Measurements from ENCODE around the gene CAMK2G. TPM values are rescaled to one million over a fixed set of nuclear protein-coding genes. Genes with fewer than 3 reads are reported as not detected.

The CAMK2G gene
- total RNA-seq, 1 donor from 2014 or later, result 25.9 TPM

- Mint-ChIP-seq H3K9me3 (ENCODE audit: unreplicated experiment) (peaks cover 10% of the 10 kb centered on the region), H3K36me3 (ENCODE audit: unreplicated experiment) (peaks cover 5% of the 10 kb centered on the region), H3K4me3 (ENCODE audit: unreplicated experiment) (no peak overlapping the region), H3K27ac (ENCODE audit: unreplicated experiment) (no peak overlapping the region), H3K4me1 (ENCODE audit: low read depth, unreplicated experiment) (peaks cover 1% of the 10 kb centered on the region), H3K27me3 (ENCODE audit: unreplicated experiment) (peaks cover 4% of the 10 kb centered on the region)
- TF ChIP-seq CTCF (IDR thresholded peaks at IDR 0.05; ENCODE audit: partially characterized antibody, unreplicated experiment), result no peak
- no peak for DNase-seq
These were observed 65.1 kb downstream of the CAMK2G start for GRCh38 chr10:73809061-73809818.

GRCh38 chr10:73808021-73808815 lies 66.1 kb downstream of the CAMK2G start:
- Mint-ChIP-seq H3K9me3 (ENCODE audit: unreplicated experiment) (peaks cover 10% of the 10 kb centered on the region), H3K4me1 (ENCODE audit: low read depth, unreplicated experiment) (peaks cover 1% of the 10 kb centered on the region), H3K27me3 (ENCODE audit: unreplicated experiment) (peaks cover 4% of the 10 kb centered on the region), H3K27ac (ENCODE audit: unreplicated experiment) (no peak overlapping the region), H3K4me3 (ENCODE audit: unreplicated experiment) (no peak overlapping the region), H3K36me3 (ENCODE audit: unreplicated experiment) (peaks cover 5% of the 10 kb centered on the region)
- DNase-seq, result no peak
- TF ChIP-seq CTCF (IDR thresholded peaks at IDR 0.05; ENCODE audit: partially characterized antibody, unreplicated experiment), result no peak

GRCh38 chr10:73807471-73807870 lies 66.9 kb downstream of the CAMK2G start:
- no peak overlapping the region for H3K27ac Mint-ChIP-seq (ENCODE audit: unreplicated experiment)
- no peak for TF ChIP-seq CTCF (IDR thresholded peaks at IDR 0.05; ENCODE audit: partially characterized antibody, unreplicated experiment)
- peaks cover under 1% of the 10 kb centered on the region for H3K4me1 Mint-ChIP-seq (ENCODE audit: low read depth, unreplicated experiment)
- H3K27me3 Mint-ChIP-seq (ENCODE audit: unreplicated experiment), result peaks cover 4% of the 10 kb centered on the region
- H3K9me3 Mint-ChIP-seq (ENCODE audit: unreplicated experiment), result peaks cover 9% of the 10 kb centered on the region
- peaks cover 5% of the 10 kb centered on the region for H3K36me3 Mint-ChIP-seq (ENCODE audit: unreplicated experiment)
- H3K4me3 Mint-ChIP-seq (ENCODE audit: unreplicated experiment), result no peak overlapping the region
- DNase-seq, result no peak

- no peak overlapping the region for H3K27ac Mint-ChIP-seq (ENCODE audit: unreplicated experiment)
- H3K4me3 Mint-ChIP-seq (ENCODE audit: unreplicated experiment), result no peak overlapping the region
- H3K4me1 Mint-ChIP-seq (ENCODE audit: low read depth, unreplicated experiment), result no peaks in the 10 kb centered on the region
- peaks cover 4% of the 10 kb centered on the region for H3K9me3 Mint-ChIP-seq (ENCODE audit: unreplicated experiment)
- no peak for DNase-seq
- peaks cover 4% of the 10 kb centered on the region for H3K27me3 Mint-ChIP-seq (ENCODE audit: unreplicated experiment)
- no peak for TF ChIP-seq CTCF (IDR thresholded peaks at IDR 0.05; ENCODE audit: partially characterized antibody, unreplicated experiment)
- peaks cover 5% of the 10 kb centered on the region for H3K36me3 Mint-ChIP-seq (ENCODE audit: unreplicated experiment)
These were observed 68.0 kb downstream of the CAMK2G start for GRCh38 chr10:73806176-73806950.
